HepG2 (cell line): ENCODE data around the gene MTMR3. TPM values are rescaled to one million over a fixed set of nuclear protein-coding genes. Genes with fewer than 3 reads are reported as not detected.

Source experiments
- ATAC-seq: fragments of 200-7000 bp; cut with Tn5 transposase; 3 replicates; pipeline ENCODE4 v1.9.1; 2020; ENCODE audit warnings: mild to moderate bottlenecking, moderate library complexity
- BruUV-seq: library from RNA; stranded (reverse); fragments of 400-500 nt; replicated peaks from 2 replicates; lab custom pipeline; 2021; lab: Mats Ljungman, UMichigan
- CTCF ChIA-PET: fragments of 300-600 bp; formaldehyde crosslinking; extraction: SDS; loops from one replicate; lab custom pipeline; 2021; ENCODE audit warnings: low total read pairs, inconsistent platforms, low intra/inter-chr PET ratio; lab: Yijun Ruan, JAX
- POLR2A ChIA-PET: fragments of 350-600 bp; sonication (Branson Sonifier 250); formaldehyde crosslinking; loops from one replicate; lab custom pipeline; 2020; ENCODE audit warnings: antibody characterized with exemption, inconsistent platforms; lab: Yijun Ruan, JAX
- DNase-seq: peaks from one replicate; pipeline ENCODE4 v3.0.0-alpha.2; 2015; ENCODE audit warnings: low spot score
- FAIRE-seq: peaks from 3 replicates; lab custom pipeline; 2011; peaks lifted over from hg19 to GRCh38; lab: Jason Lieb, UNC
- H2AFZ ChIP-seq: one replicate; pipeline ENCODE4 v1.6.1; 2011; ENCODE audit warnings: low read length, inconsistent platforms
- H3K27ac ChIP-seq: fragments of 300-600 bp; 3 replicates; pipeline ENCODE4 v1.8.0; 2011; ENCODE audit warnings: mixed run types, mild to moderate bottlenecking, mixed read lengths, low read length, inconsistent platforms; ENCODE audit not compliant: insufficient read depth; ENCODE audit errors: extremely low read length
- H3K27me3 ChIP-seq, 2 experiments: fragments of 200-600 bp in 1 of 2; 2 replicates in 1 of 2; 3 replicates in 1 of 2; pipeline versions ENCODE4 v1.6.0 to v1.8.0; 2011; ENCODE audit warnings: low read length in 2 of 2, mild to moderate bottlenecking in 2 of 2, moderate library complexity in 2 of 2, inconsistent platforms in 1 of 2; ENCODE audit not compliant: insufficient read depth in 2 of 2, control insufficient read depth in 1 of 2
- H3K36me3 ChIP-seq, 2 experiments: fragments of 200-600 bp in 1 of 2; replicated peaks in 1 of 2; 2 replicates in 1 of 2; 3 replicates in 1 of 2; pipeline versions ENCODE4 v1.5.1 to v1.8.0; 2011; ENCODE audit warnings: low read length in 2 of 2, inconsistent platforms in 1 of 2; ENCODE audit not compliant: insufficient read depth in 2 of 2, control insufficient read depth in 1 of 2
- H3K4me1 ChIP-seq: 2 replicates; pipeline ENCODE4 v1.5.1; 2012; ENCODE audit warnings: low read length, inconsistent platforms; ENCODE audit not compliant: insufficient read depth
- H3K4me2 ChIP-seq: 2 replicates; pipeline ENCODE4 v1.6.0; 2011; ENCODE audit warnings: low read depth, low read length, inconsistent platforms
- H3K4me3 ChIP-seq, 3 experiments: fragments of 200-600 bp in 1 of 3; sonication (generic), shearing (Covaris generic) in 1 of 3; replicated peaks in 1 of 3; 2 replicates each; pipeline ENCODE4 v1.5.1; 2011 to 2016; ENCODE audit warnings: low read length in 3 of 3, inconsistent platforms in 2 of 3, low read depth in 2 of 3, mild to moderate bottlenecking in 2 of 3, control low read depth in 1 of 3, mixed read lengths in 1 of 3; ENCODE audit not compliant: insufficient read depth in 1 of 3
- H3K79me2 ChIP-seq: one replicate; pipeline ENCODE4 v1.6.1; 2011; ENCODE audit warnings: low read length, inconsistent platforms; ENCODE audit not compliant: insufficient read depth
- H3K9ac ChIP-seq: 2 replicates; pipeline ENCODE4 v1.6.0; 2011; ENCODE audit warnings: mild to moderate bottlenecking, low read depth, low read length, inconsistent platforms; ENCODE audit not compliant: insufficient read depth
- H3K9me3 ChIP-seq: 2 replicates; pipeline ENCODE4 v1.5.1; 2012; ENCODE audit warnings: mild to moderate bottlenecking, low read length
- H4K20me1 ChIP-seq: 2 replicates; pipeline ENCODE4 v1.6.0; 2011; ENCODE audit warnings: inconsistent platforms, mild to moderate bottlenecking, low read length, moderate library complexity; ENCODE audit not compliant: insufficient read depth
- CBX1 ChIP-seq: IDR thresholded peaks from one replicate; pipeline ENCODE4 v1.6.1; 2016; ENCODE audit warnings: antibody characterized with exemption, low read depth
- DR1 ChIP-seq: sonication (generic); formaldehyde crosslinking; IDR thresholded peaks from 2 replicates; pipeline ENCODE4 v1.8.0; 2021; ENCODE audit warnings: mild to moderate bottlenecking, missing genetic modification reagents, inconsistent platforms
- IRX3 ChIP-seq: sonication (generic); formaldehyde crosslinking; IDR thresholded peaks from 2 replicates; pipeline ENCODE4 v1.8.1; 2023; ENCODE audit warnings: mild to moderate bottlenecking, low read depth, missing genetic modification reagents, borderline replicate concordance
- MAFF ChIP-seq: IDR thresholded peaks from 2 replicates; pipeline ENCODE4 v1.6.1; 2011; ENCODE audit warnings: low read depth, low read length, improper control_type of control experiment
- MXD1 ChIP-seq: sonication (generic); formaldehyde crosslinking; IDR thresholded peaks from 2 replicates; pipeline ENCODE4 v1.4.0; 2020; ENCODE audit warnings: mild to moderate bottlenecking, missing genetic modification reagents
- ZNF841 ChIP-seq: sonication (generic); formaldehyde crosslinking; IDR thresholded peaks from 2 replicates; pipeline ENCODE4 v1.8.1; 2023; ENCODE audit warnings: missing genetic modification reagents, borderline replicate concordance
- WGBS: methylation state at CpG from one replicate; pipeline ENCODE4 v1.1.6; 2017; ENCODE audit warnings: low lambda C conversion rate; 5-methylcytosine and 5-hydroxymethylcytosine counted together
- in situ Hi-C: cut with HindIII; loops from 2 replicates; pipeline ENCODE4 v1.10.0; 2017; ENCODE audit warnings: low pct_unique_long_range_greater_than_20kb; ENCODE audit not compliant: extremely low pct_ligation_motif_present
- intact Hi-C: fragments of 100-400 bp; cut with micrococcal nuclease; formaldehyde crosslinking; loops from one replicate; pipeline ENCODE4 v1.10.0; 2022; ENCODE audit not compliant: unreplicated experiment
- polyA plus RNA-seq, 8 experiments: library from polyadenylated mRNA; depleted of rRNA in 3 of 8; stranded (reverse) in 7 of 8; unstranded in 1 of 8; fragments of >200 nt; fragmentation: Illumina TruSeq in 4 of 8; extraction: Trizol in 4 of 8; gene quantifications; 2 replicates each; pipeline versions ENCODE4 v1.2.1 to v1.2.3, GENCODE V29; 2011 to 2016; ENCODE audit warnings: low read depth in 4 of 8, missing spikeins in 1 of 8, mixed read lengths in 1 of 8; ENCODE audit not compliant: insufficient read depth in 1 of 8
- total RNA-seq, 5 experiments: library from RNA; depleted of rRNA; stranded (reverse); fragments of >200 nt; fragmentation: Illumina TruSeq; extraction: Trizol; gene quantifications; 2 replicates each; pipeline ENCODE4 v1.2.3, GENCODE V29; 2016; ENCODE audit warnings: low read depth in 1 of 5
- TF ChIP-seq, protein P1 (sequence below): sonication (generic); formaldehyde crosslinking; IDR thresholded peaks from 2 replicates; pipeline ENCODE4 v1.5.0; 2020; ENCODE audit warnings: mild to moderate bottlenecking, missing genetic modification reagents
- TF ChIP-seq, protein P2 (sequence below): sonication (generic); formaldehyde crosslinking; IDR thresholded peaks from 2 replicates; pipeline ENCODE4 v1.8.1; 2023; ENCODE audit warnings: mild to moderate bottlenecking, inconsistent platforms, moderate library complexity, missing genetic modification reagents, borderline replicate concordance

Gene MTMR3
- total and polyA plus RNA-seq, 2 of the 13 experiments (the other 11 are each of a cell fraction or from before 2014, with no cell fraction given): 12.6 to 24.8 TPM

- ChIA-PET CTCF (no interaction called here), POLR2A (interaction anchor here (3.8 kb wide), 1 partner anchor 12 kb away, joined by 19 read pairs; the partner anchor contains the start of gene MTMR3)
- Histone ChIP-seq H3K9ac (no peak overlapping the region), H2AFZ (no peak overlapping the region), H3K27ac (no peak overlapping the region), H3K36me3 (no peaks in the 10 kb centered on the region), H3K27me3 (peaks cover 0 to 5% of the 10 kb centered on the region in 2 experiments; a peak in 2 of 5 replicates), H3K4me1 (peaks cover 26% of the 10 kb centered on the region), H3K79me2 (no peaks in the 10 kb centered on the region), H3K9me3 (no peaks in the 10 kb centered on the region), H3K4me2 (no peak overlapping the region), H3K4me3 (no peak overlapping the region), H4K20me1 (no peaks in the 10 kb centered on the region)
- 56% methylated on average over 2 of the region's 3 CpGs for WGBS
- BruUV-seq: no TSS peak
- ATAC-seq: no peak
- intact Hi-C loops: no loop called here
- no peak for DNase-seq
- in situ Hi-C loops: no loop called here
- no peak for FAIRE-seq
- TF ChIP-seq ZNF841 (CRISPR knock-in tag): no peak
- no peak for TF ChIP-seq DR1 (CRISPR knock-in tag)
- TF ChIP-seq MAFF: no peak
- TF ChIP-seq, protein P1, sequence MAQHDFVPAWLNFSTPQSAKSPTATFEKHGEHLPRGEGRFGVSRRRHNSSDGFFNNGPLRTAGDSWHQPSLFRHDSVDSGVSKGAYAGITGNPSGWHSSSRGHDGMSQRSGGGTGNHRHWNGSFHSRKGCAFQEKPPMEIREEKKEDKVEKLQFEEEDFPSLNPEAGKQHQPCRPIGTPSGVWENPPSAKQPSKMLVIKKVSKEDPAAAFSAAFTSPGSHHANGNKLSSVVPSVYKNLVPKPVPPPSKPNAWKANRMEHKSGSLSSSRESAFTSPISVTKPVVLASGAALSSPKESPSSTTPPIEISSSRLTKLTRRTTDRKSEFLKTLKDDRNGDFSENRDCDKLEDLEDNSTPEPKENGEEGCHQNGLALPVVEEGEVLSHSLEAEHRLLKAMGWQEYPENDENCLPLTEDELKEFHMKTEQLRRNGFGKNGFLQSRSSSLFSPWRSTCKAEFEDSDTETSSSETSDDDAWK (CRISPR knock-in tag): no peak
- TF ChIP-seq, protein P2, sequence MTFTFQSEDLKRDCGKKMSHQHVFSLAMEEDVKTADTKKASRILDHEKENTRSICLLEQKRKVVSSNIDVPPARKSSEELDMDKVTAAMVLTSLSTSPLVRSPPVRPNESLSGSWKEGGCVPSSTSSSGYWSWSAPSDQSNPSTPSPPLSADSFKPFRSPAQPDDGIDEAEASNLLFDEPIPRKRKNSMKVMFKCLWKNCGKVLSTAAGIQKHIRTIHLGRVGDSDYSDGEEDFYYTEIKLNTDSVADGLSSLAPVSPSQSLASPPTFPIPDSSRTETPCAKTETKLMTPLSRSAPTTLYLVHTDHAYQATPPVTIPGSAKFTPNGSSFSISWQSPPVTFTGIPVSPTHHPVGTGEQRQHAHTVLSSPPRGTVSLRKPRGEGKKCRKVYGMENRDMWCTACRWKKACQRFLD (CRISPR knock-in tag): no peak
- TF ChIP-seq CBX1: no peak
- TF ChIP-seq IRX3: no peak
- no peak for TF ChIP-seq MXD1 (CRISPR knock-in tag)
Measured at GRCh38 chr22:29870574-29870973, 12.4 kb upstream of the MTMR3 start.
